Keratinocyte (primary cell): Measurements from ENCODE around the gene CNIH1.

Experiments
- EZH2 ChIP-seq: IDR thresholded peaks from one replicate; pipeline ENCODE4 v1.6.1; 2012; ENCODE audit warnings: inconsistent platforms, mild to moderate bottlenecking, low read length, moderate library complexity
- TF ChIP-seq, protein P1 (sequence below), 3 experiments: IDR thresholded peaks in 1 of 3; conservative IDR thresholded peaks in 1 of 3; optimal IDR thresholded peaks in 1 of 3; 2 replicates in 2 of 3; 3 replicates in 1 of 3; pipeline versions ENCODE3 to v1.5.1; 2011; ENCODE audit warnings: low read length in 3 of 3, mild to moderate bottlenecking in 3 of 3, moderate library complexity in 2 of 3, control low read depth in 1 of 3, inconsistent platforms in 1 of 3; ENCODE audit not compliant: insufficient read depth in 2 of 3; ENCODE audit errors: extremely low read depth in 1 of 3

DNA sequence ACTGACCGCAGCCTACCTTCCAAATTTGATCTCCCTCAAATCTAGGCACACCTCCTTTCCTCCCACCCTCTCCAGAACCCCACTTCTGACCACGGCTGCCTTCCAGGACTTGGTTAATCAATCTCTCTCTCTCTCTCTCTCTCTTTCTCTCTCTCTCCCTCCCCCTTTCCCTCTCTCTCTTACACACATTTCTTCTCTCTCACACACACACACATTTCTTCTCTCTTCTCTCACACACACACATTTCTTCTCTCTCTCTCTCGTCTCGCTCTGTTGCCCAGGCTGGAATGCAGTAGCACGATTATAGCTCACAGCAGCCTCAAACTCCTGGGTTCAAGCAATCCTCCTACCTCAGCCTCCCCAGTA is 48.1 kb upstream of the CNIH1 start:
- TF ChIP-seq, protein P1, sequence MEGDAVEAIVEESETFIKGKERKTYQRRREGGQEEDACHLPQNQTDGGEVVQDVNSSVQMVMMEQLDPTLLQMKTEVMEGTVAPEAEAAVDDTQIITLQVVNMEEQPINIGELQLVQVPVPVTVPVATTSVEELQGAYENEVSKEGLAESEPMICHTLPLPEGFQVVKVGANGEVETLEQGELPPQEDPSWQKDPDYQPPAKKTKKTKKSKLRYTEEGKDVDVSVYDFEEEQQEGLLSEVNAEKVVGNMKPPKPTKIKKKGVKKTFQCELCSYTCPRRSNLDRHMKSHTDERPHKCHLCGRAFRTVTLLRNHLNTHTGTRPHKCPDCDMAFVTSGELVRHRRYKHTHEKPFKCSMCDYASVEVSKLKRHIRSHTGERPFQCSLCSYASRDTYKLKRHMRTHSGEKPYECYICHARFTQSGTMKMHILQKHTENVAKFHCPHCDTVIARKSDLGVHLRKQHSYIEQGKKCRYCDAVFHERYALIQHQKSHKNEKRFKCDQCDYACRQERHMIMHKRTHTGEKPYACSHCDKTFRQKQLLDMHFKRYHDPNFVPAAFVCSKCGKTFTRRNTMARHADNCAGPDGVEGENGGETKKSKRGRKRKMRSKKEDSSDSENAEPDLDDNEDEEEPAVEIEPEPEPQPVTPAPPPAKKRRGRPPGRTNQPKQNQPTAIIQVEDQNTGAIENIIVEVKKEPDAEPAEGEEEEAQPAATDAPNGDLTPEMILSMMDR (optimal IDR thresholded peaks at IDR 0.05 in 1 of 3, IDR thresholded peaks at IDR 0.05 in 1 of 3, conservative IDR thresholded peaks at IDR 0.05 in 1 of 3; ENCODE audit: extremely low read depth in 1 of 3, insufficient read depth in 2 of 3, low read length in 3 of 3): no peak
- no peak for TF ChIP-seq EZH2
